Caco-2 (cell line): ENCODE measurements around the gene DHRS9. TPM values are rescaled to one million over a fixed set of nuclear protein-coding genes. Genes with fewer than 3 reads are reported as not detected.

Experiments used
- BruUV-seq: library from RNA; stranded (reverse); fragments of 400-500 nt; replicated peaks from 2 replicates; lab custom pipeline; 2021; lab: Mats Ljungman, UMichigan
- CTCF ChIA-PET: fragments of 300-600 bp; sonication (Branson Sonifier 250); formaldehyde crosslinking; loops from one replicate; lab custom pipeline; 2022; ENCODE audit warnings: antibody characterized with exemption; lab: Charles Lee
- POLR2A ChIA-PET: fragments of 300-600 bp; sonication (Branson Sonifier 250); formaldehyde crosslinking; loops from one replicate; lab custom pipeline; 2022; ENCODE audit warnings: antibody characterized with exemption; lab: Charles Lee
- DNase-seq, 2 experiments: peaks; one replicate each; pipeline versions ENCODE4 v3.0.0 to v3.0.0-alpha.2; 2020 to 2022
- H3K27me3 ChIP-seq: replicated peaks from 2 replicates; pipeline ENCODE4 v1.6.0; 2011; ENCODE audit warnings: low read length; ENCODE audit not compliant: control insufficient read depth, insufficient read depth
- H3K36me3 ChIP-seq: 2 replicates; pipeline ENCODE4 v1.5.1; 2011; ENCODE audit warnings: low read length; ENCODE audit not compliant: control insufficient read depth, insufficient read depth
- H3K4me1 ChIP-seq: fragments of 250-450 bp; sonication (Bioruptor Pico); 2 replicates; pipeline ENCODE4 v1.5.1; 2020; ENCODE audit warnings: mild to moderate bottlenecking
- H3K4me3 ChIP-seq: 2 replicates; pipeline ENCODE4 v1.5.1; 2011; ENCODE audit warnings: low read depth, mild to moderate bottlenecking, control low read depth, low read length
- H3K9me3 ChIP-seq: fragments of 250-450 bp; sonication (Bioruptor Pico); 2 replicates; pipeline ENCODE4 v1.5.1; 2020; ENCODE audit warnings: mild to moderate bottlenecking, moderate library complexity
- H3K27ac Mint-ChIP-seq: one replicate; pipeline ENCODE4 v1.8.0; 2022; ENCODE audit warnings: mixed read lengths; ENCODE audit not compliant: unreplicated experiment
- H3K27me3 Mint-ChIP-seq: one replicate; pipeline ENCODE4 v1.8.0; 2022; ENCODE audit warnings: mixed read lengths; ENCODE audit not compliant: insufficient read depth, unreplicated experiment
- H3K36me3 Mint-ChIP-seq: one replicate; pipeline ENCODE4 v1.8.0; 2022; ENCODE audit warnings: mild to moderate bottlenecking, mixed read lengths; ENCODE audit not compliant: insufficient read depth, unreplicated experiment
- H3K4me1 Mint-ChIP-seq: one replicate; pipeline ENCODE4 v1.8.0; 2022; ENCODE audit warnings: low read depth, mixed read lengths; ENCODE audit not compliant: unreplicated experiment
- H3K4me3 Mint-ChIP-seq: one replicate; pipeline ENCODE4 v1.8.0; 2022; ENCODE audit warnings: mild to moderate bottlenecking, moderate library complexity, mixed read lengths; ENCODE audit not compliant: unreplicated experiment
- H3K9me3 Mint-ChIP-seq: one replicate; pipeline ENCODE4 v1.8.0; 2022; ENCODE audit warnings: mixed read lengths; ENCODE audit not compliant: unreplicated experiment
- intact Hi-C: fragments of 100-400 bp; cut with micrococcal nuclease; formaldehyde crosslinking; loops from one replicate; pipeline ENCODE4 v1.10.0; 2022; ENCODE audit not compliant: unreplicated experiment
- total RNA-seq: library from RNA; stranded (reverse); gene quantifications from 2 replicates; pipeline ENCODE4 v1.2.3, GENCODE V29; 2022
- TF ChIP-seq, protein P1 (sequence below), 2 experiments: fragments of 200-600 bp in 1 of 2; IDR thresholded peaks; 1 replicate in 1 of 2; 2 replicates in 1 of 2; pipeline versions ENCODE4 v1.5.1 to v1.8.0; 2011 to 2022; ENCODE audit warnings: antibody characterized with exemption in 1 of 2, control low read depth in 1 of 2, inconsistent platforms in 1 of 2, low read depth in 1 of 2, low read length in 1 of 2, mild to moderate bottlenecking in 1 of 2, moderate library complexity in 1 of 2; ENCODE audit not compliant: insufficient read depth in 1 of 2, severe bottlenecking in 1 of 2, unreplicated experiment in 1 of 2

DHRS9 gene
- total RNA-seq, 1 experiment from 2014 or later, result not detected

GRCh38 chr2:169082995-169083394 lies 13.6 kb downstream of the DHRS9 start:
- Histone ChIP-seq H3K36me3 (no peaks in the 10 kb centered on the region), H3K27me3 (no peaks in the 10 kb centered on the region), H3K4me3 (no peak overlapping the region), H3K4me1 (no peaks in the 10 kb centered on the region), H3K9me3 (no peaks in the 10 kb centered on the region; the same call in 1 of the 2 replicates)
- Mint-ChIP-seq H3K4me1 (no peaks in the 10 kb centered on the region), H3K9me3 (peaks cover 20% of the 10 kb centered on the region), H3K27me3 (peaks cover 11% of the 10 kb centered on the region), H3K27ac (no peak overlapping the region), H3K36me3 (no peaks in the 10 kb centered on the region), H3K4me3 (no peak overlapping the region)
- intact Hi-C loops, result no loop called here
- DNase-seq, result no peak
- CTCF ChIA-PET, result no interaction called here
- TF ChIP-seq, protein P1, sequence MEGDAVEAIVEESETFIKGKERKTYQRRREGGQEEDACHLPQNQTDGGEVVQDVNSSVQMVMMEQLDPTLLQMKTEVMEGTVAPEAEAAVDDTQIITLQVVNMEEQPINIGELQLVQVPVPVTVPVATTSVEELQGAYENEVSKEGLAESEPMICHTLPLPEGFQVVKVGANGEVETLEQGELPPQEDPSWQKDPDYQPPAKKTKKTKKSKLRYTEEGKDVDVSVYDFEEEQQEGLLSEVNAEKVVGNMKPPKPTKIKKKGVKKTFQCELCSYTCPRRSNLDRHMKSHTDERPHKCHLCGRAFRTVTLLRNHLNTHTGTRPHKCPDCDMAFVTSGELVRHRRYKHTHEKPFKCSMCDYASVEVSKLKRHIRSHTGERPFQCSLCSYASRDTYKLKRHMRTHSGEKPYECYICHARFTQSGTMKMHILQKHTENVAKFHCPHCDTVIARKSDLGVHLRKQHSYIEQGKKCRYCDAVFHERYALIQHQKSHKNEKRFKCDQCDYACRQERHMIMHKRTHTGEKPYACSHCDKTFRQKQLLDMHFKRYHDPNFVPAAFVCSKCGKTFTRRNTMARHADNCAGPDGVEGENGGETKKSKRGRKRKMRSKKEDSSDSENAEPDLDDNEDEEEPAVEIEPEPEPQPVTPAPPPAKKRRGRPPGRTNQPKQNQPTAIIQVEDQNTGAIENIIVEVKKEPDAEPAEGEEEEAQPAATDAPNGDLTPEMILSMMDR (IDR thresholded peaks at IDR 0.05; ENCODE audit: insufficient read depth in 1 of 2, low read depth in 1 of 2, low read length in 1 of 2, severe bottlenecking in 1 of 2, unreplicated experiment in 1 of 2), result no peak
- POLR2A ChIA-PET, result no interaction called here
- no TSS peak for BruUV-seq

DNA sequence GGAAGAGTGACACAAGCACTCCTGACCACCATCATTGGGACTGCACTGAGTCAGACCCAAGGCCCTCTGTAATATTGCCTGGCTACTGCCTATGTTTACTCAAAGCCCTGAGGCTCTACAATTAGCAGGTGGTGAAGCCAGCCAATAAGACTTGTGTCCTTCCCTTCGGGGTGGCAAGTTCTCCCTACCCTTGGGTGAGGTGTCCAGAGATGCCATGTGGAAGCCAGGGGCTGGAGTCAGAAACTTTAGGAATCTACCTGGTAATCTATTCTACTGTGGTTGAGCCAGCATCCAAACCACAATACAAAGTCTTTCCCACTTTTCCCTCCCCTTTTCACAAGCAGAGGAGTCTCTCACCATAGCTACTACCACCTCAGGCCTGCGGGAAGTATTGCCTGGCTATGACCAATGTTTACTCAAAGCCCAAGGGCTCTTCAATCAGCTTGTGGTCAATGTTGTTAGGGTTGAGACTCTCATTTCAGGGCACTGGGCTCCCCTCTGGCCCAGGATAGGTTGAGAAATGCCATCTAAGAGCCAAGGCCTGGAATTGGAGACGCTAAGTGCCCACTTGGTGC lies 17.6 kb downstream of the DHRS9 start:
- Mint-ChIP-seq H3K27ac (no peak overlapping the region), H3K27me3 (peaks cover 10% of the 10 kb centered on the region), H3K36me3 (no peaks in the 10 kb centered on the region), H3K4me3 (no peak overlapping the region), H3K4me1 (no peaks in the 10 kb centered on the region), H3K9me3 (peaks cover 20% of the 10 kb centered on the region)
- TF ChIP-seq, protein P1 (IDR thresholded peaks at IDR 0.05; ENCODE audit: insufficient read depth in 1 of 2, low read depth in 1 of 2, low read length in 1 of 2, severe bottlenecking in 1 of 2, unreplicated experiment in 1 of 2), result no peak
- Histone ChIP-seq H3K4me1 (no peaks in the 10 kb centered on the region), H3K9me3 (no peaks in the 10 kb centered on the region; the same call in 1 of the 2 replicates), H3K4me3 (no peak overlapping the region), H3K36me3 (no peaks in the 10 kb centered on the region), H3K27me3 (no peaks in the 10 kb centered on the region)
- intact Hi-C loops, result loop anchor here (5.0 kb wide), 1 partner anchor 125 kb away; no protein-coding TSS in a partner anchor
- DNase-seq, result no peak
- ChIA-PET CTCF (no interaction called here), POLR2A (no interaction called here)
- no TSS peak for BruUV-seq

- no peaks in the 10 kb centered on the region for H3K36me3 ChIP-seq
- ChIA-PET POLR2A (no interaction called here), CTCF (no interaction called here)
- no peaks in the 10 kb centered on the region for H3K27me3 ChIP-seq
- Mint-ChIP-seq H3K27me3 (peaks cover 10% of the 10 kb centered on the region), H3K27ac (no peak overlapping the region), H3K4me3 (no peak overlapping the region), H3K4me1 (no peaks in the 10 kb centered on the region), H3K36me3 (no peaks in the 10 kb centered on the region), H3K9me3 (peaks cover 20% of the 10 kb centered on the region)
- no peak overlapping the region for H3K4me3 ChIP-seq
- H3K9me3 ChIP-seq, result no peaks in the 10 kb centered on the region; the same call in 1 of the 2 replicates
- H3K4me1 ChIP-seq, result no peaks in the 10 kb centered on the region
- BruUV-seq, result no TSS peak
- DNase-seq, result no peak
- intact Hi-C loops, result loop anchor here (5.0 kb wide), 1 partner anchor 126 kb away; no protein-coding TSS in a partner anchor
- TF ChIP-seq, protein P1 (IDR thresholded peaks at IDR 0.05; ENCODE audit: insufficient read depth in 1 of 2, low read depth in 1 of 2, low read length in 1 of 2, severe bottlenecking in 1 of 2, unreplicated experiment in 1 of 2), result no peak
Measured at GRCh38 chr2:169087757-169088379, 18.5 kb downstream of the DHRS9 start.
